ENCODE results near the gene MEIOC. TPM values are rescaled to one million over a fixed set of nuclear protein-coding genes. Genes with fewer than 3 reads are reported as not detected.

MEIOC gene
- total and polyA plus RNA-seq, 5 experiments from 2014 or later: 0.17 to 0.34 (median 0.25) TPM; not detected in 2

Other genes with a start within 250 kb of the MEIOC start
- 10 to 100 TPM; 73.1 to 94.8 TPM for gene GPATCH8, start 153.1 kb upstream of the MEIOC start, total RNA-seq
- 10 to 100 TPM; 32.9 to 61.4 (median 44.7) TPM for gene GPATCH8, start 153.1 kb upstream of the MEIOC start, polyA plus RNA-seq
- gene FZD2, start 99.0 kb upstream of the MEIOC start, total RNA-seq: under 1 TPM; 0.16 to 0.34 TPM
- gene FZD2, start 99.0 kb upstream of the MEIOC start, polyA plus RNA-seq: under 1 TPM in 1 of 3 donors, not detected in 2; 0.24 TPM
- 10 to 100 TPM; 20.2 to 20.5 TPM for gene CCDC43, start 33.3 kb downstream of the MEIOC start, total RNA-seq
- gene CCDC43, start 33.3 kb downstream of the MEIOC start, polyA plus RNA-seq: 10 to 100 TPM in 2 of 3 donors, 1 to 10 TPM in 1; 9.6 to 12.6 (median 11.4) TPM
- gene DBF4B, start 52.2 kb downstream of the MEIOC start, total RNA-seq: 1 to 10 TPM; 8.9 to 9.2 TPM
- 1 to 10 TPM in 1 of 3 donors, under 1 TPM in 2; 0.55 to 1.2 (median 0.61) TPM for gene DBF4B, start 52.2 kb downstream of the MEIOC start, polyA plus RNA-seq
- gene ADAM11, start 102.5 kb downstream of the MEIOC start, total RNA-seq: under 1 TPM; 0.86 to 0.93 TPM
- gene ADAM11, start 102.5 kb downstream of the MEIOC start, polyA plus RNA-seq: under 1 TPM; 0.17 to 0.46 (median 0.19) TPM
- gene GJC1, start 173.8 kb downstream of the MEIOC start, total RNA-seq: not detected
- not detected for gene GJC1, start 173.8 kb downstream of the MEIOC start, polyA plus RNA-seq
- gene HIGD1B, start 191.4 kb downstream of the MEIOC start, total RNA-seq: not detected
- under 1 TPM in 2 of 3 donors, not detected in 1; 0.35 to 0.75 TPM for gene HIGD1B, start 191.4 kb downstream of the MEIOC start, polyA plus RNA-seq
- 100 to 1,000 TPM; 101 to 113 TPM for gene EFTUD2, start 243.0 kb downstream of the MEIOC start, total RNA-seq
- gene EFTUD2, start 243.0 kb downstream of the MEIOC start, polyA plus RNA-seq: 10 to 100 TPM; 57.0 to 79.0 (median 68.3) TPM